K562 (cell line): ENCODE data around the gene MIF. TPM values are rescaled to one million over a fixed set of nuclear protein-coding genes. Genes with fewer than 3 reads are reported as not detected.

ENCODE experiments used
- ATAC-seq: fragments of 200-7000 bp; cut with Tn5 transposase; 3 replicates; pipeline ENCODE4 v1.9.1; 2020; ENCODE audit warnings: moderate library complexity
- BruUV-seq: library from RNA; stranded (reverse); fragments of 400-500 nt; replicated peaks from 2 replicates; lab custom pipeline; 2021; lab: Mats Ljungman, UMichigan
- CTCF ChIA-PET: fragments of 300-600 bp; formaldehyde crosslinking; extraction: SDS; loops from one replicate; lab custom pipeline; 2021; ENCODE audit warnings: low intra/inter-chr PET ratio; lab: Yijun Ruan, JAX
- POLR2A ChIA-PET: fragments of 300-600, 350-650 bp; sonication (Branson Sonifier 250); formaldehyde crosslinking; extraction: SDS; loops from one replicate; lab custom pipeline; 2021; ENCODE audit warnings: antibody characterized with exemption, inconsistent platforms; lab: Yijun Ruan, JAX
- DNase-seq, 4 experiments: peaks; one replicate each; pipeline versions ENCODE4 v3.0.0 to v3.0.0-alpha.2; 2011 to 2018; ENCODE audit warnings: low spot score in 3 of 4, mixed read lengths in 3 of 4; ENCODE audit errors: extremely low read depth in 1 of 4
- FAIRE-seq: peaks from 2 replicates; lab custom pipeline; 2011; peaks lifted over from hg19 to GRCh38; lab: Jason Lieb, UNC
- H2AFZ ChIP-seq: 2 replicates; pipeline ENCODE4 v1.6.0; 2011; ENCODE audit warnings: low read depth, low read length, control low read depth, inconsistent platforms
- H3K27ac ChIP-seq: fragments of 200-600 bp; 3 replicates; pipeline ENCODE4 v1.8.0; 2011; ENCODE audit warnings: low read depth, mild to moderate bottlenecking, control low read depth, inconsistent platforms, low read length, moderate library complexity, mixed read lengths; ENCODE audit errors: extremely low read depth
- H3K27me3 ChIP-seq, 2 experiments: fragments of 300-600 bp in 1 of 2; 2 replicates in 1 of 2; 3 replicates in 1 of 2; pipeline versions ENCODE4 v1.6.0 to v1.8.0; 2011; ENCODE audit warnings: inconsistent platforms in 2 of 2, low read length in 2 of 2, mild to moderate bottlenecking in 1 of 2, mixed read lengths in 1 of 2, moderate library complexity in 1 of 2; ENCODE audit not compliant: control insufficient read depth in 2 of 2, insufficient read depth in 2 of 2
- H3K36me3 ChIP-seq: fragments of 300-600 bp; 3 replicates; pipeline ENCODE4 v1.8.0; 2011; ENCODE audit warnings: mild to moderate bottlenecking, low read length, inconsistent platforms; ENCODE audit not compliant: control insufficient read depth, insufficient read depth
- H3K4me1 ChIP-seq, 2 experiments: fragments of 200-600 bp in 1 of 2; replicated peaks in 1 of 2; 2 replicates in 1 of 2; 3 replicates in 1 of 2; pipeline versions ENCODE4 v1.5.1 to v1.8.0; 2011; ENCODE audit warnings: inconsistent platforms in 2 of 2, low read length in 2 of 2, mild to moderate bottlenecking in 1 of 2, mixed read lengths in 1 of 2, moderate library complexity in 1 of 2; ENCODE audit not compliant: control insufficient read depth in 2 of 2, insufficient read depth in 2 of 2
- H3K4me2 ChIP-seq: 2 replicates; pipeline ENCODE4 v1.6.1; 2011; ENCODE audit warnings: low read length, control low read depth, inconsistent platforms, mixed read lengths; ENCODE audit not compliant: insufficient read depth
- H3K4me3 ChIP-seq: fragments of 200-600 bp; sonication (generic), shearing (Covaris generic); 2 replicates; pipeline ENCODE4 v1.5.1; 2016; ENCODE audit warnings: control low read depth, inconsistent platforms
- H3K79me2 ChIP-seq: fragments of 200-600 bp; 3 replicates; pipeline ENCODE4 v1.8.0; 2011; ENCODE audit warnings: low read length, inconsistent platforms; ENCODE audit not compliant: control insufficient read depth, insufficient read depth
- H3K9ac ChIP-seq, 2 experiments: 2 replicates each; pipeline versions ENCODE4 v1.6.0 to v1.6.1; 2011; ENCODE audit warnings: low read depth in 2 of 2, low read length in 2 of 2, control low read depth in 1 of 2, inconsistent platforms in 1 of 2, mild to moderate bottlenecking in 1 of 2, mixed read lengths in 1 of 2; ENCODE audit not compliant: insufficient read depth in 1 of 2
- H3K9me1 ChIP-seq: one replicate; pipeline ENCODE4 v1.6.0; 2011; ENCODE audit warnings: inconsistent platforms, mild to moderate bottlenecking, low read length, moderate library complexity; ENCODE audit not compliant: control insufficient read depth, insufficient read depth
- H3K9me3 ChIP-seq: replicated peaks from 2 replicates; pipeline ENCODE4 v1.5.1; 2011; ENCODE audit warnings: low read depth, low read length, inconsistent platforms; ENCODE audit not compliant: control insufficient read depth, insufficient read depth
- H4K20me1 ChIP-seq: replicated peaks from 2 replicates; pipeline ENCODE4 v1.6.1; 2011; ENCODE audit warnings: low read length, inconsistent platforms, mixed read lengths; ENCODE audit not compliant: control insufficient read depth, insufficient read depth
- FUS ChIP-seq: fragments of 200-400 bp; formaldehyde crosslinking; optimal IDR thresholded peaks from 2 replicates; pipeline ENCODE3; 2017; ENCODE audit warnings: low read depth, low read length
- RAD21 ChIP-seq, 2 experiments: fragments of 250-450 bp in 1 of 2; fragments of 450-650 bp in 1 of 2; sonication (Bioruptor Pico) in 1 of 2; formaldehyde crosslinking in 1 of 2; IDR thresholded peaks in 1 of 2; conservative IDR thresholded peaks in 1 of 2; 2 replicates each; pipeline versions ENCODE4 v1.4.0 to v1.8.0; 2020 to 2022; ENCODE audit warnings: mild to moderate bottlenecking in 2 of 2, moderate library complexity in 1 of 2
- SMC3 ChIP-seq: conservative IDR thresholded peaks from 2 replicates; pipeline ENCODE4 v1.6.1; 2011; ENCODE audit warnings: low read depth, low read length, improper control_type of control experiment; ENCODE audit not compliant: insufficient read depth
- SRSF7 ChIP-seq: fragments of 200-400 bp; formaldehyde crosslinking; optimal IDR thresholded peaks from 2 replicates; pipeline ENCODE3; 2017; ENCODE audit warnings: mild to moderate bottlenecking, low read depth, low read length
- ZNF224 ChIP-seq: sonication (generic); formaldehyde crosslinking; IDR thresholded peaks from 2 replicates; pipeline ENCODE4 v1.8.0; 2022; ENCODE audit warnings: mild to moderate bottlenecking, missing genetic modification reagents
- WGBS: fragments of 100-300 bp; shearing (Covaris generic); methylation state at CpG from one replicate; pipeline ENCODE4 v1.1.6; 2016; ENCODE audit warnings: low coverage, mixed read lengths; ENCODE audit not compliant: insufficient coverage; ENCODE audit errors: missing lambda C conversion rate; 5-methylcytosine and 5-hydroxymethylcytosine counted together
- in situ Hi-C: fragments of 300-500 bp; cut with MboI; formaldehyde crosslinking; loops from 4 replicates; pipeline ENCODE4 v1.15.0; 2018; ENCODE audit warnings: inconsistent platforms, mixed read lengths
- intact Hi-C: fragments of 100-400 bp; cut with micrococcal nuclease; formaldehyde crosslinking; loops from 2 replicates; pipeline ENCODE4 v1.14.2; 2022
- polyA plus RNA-seq, 8 experiments: library from polyadenylated mRNA; depleted of rRNA in 4 of 8; stranded (reverse) in 5 of 8; unstranded in 3 of 8; fragments of >200 nt; fragmentation: Nextera tagmentation in 2 of 8; fragmentation: Illumina TruSeq in 1 of 8; extraction: Ambion mirVana in 2 of 8; extraction: Trizol in 1 of 8; gene quantifications; 2 replicates each; pipeline versions ENCODE4 v1.2.1 to v1.2.3, GENCODE V29; 2011 to 2014; ENCODE audit warnings: inconsistent platforms in 1 of 8, missing spikeins in 1 of 8
- total RNA-seq, 7 experiments: library from RNA; depleted of rRNA in 6 of 7; stranded (reverse); fragments of >200 nt in 6 of 7; fragmentation: Illumina TruSeq in 2 of 7; extraction: Trizol in 2 of 7; gene quantifications; 2 replicates each; pipeline versions ENCODE4 v1.2.1 to v1.2.3, GENCODE V29; 2011 to 2021; ENCODE audit warnings: low replicate concordance in 1 of 7
- TF ChIP-seq, protein P1 (sequence below): fragments of 450-650 bp; IDR thresholded peaks from 2 replicates; pipeline ENCODE4 v1.6.1; 2016; ENCODE audit warnings: low read depth
- TF ChIP-seq, protein P2 (sequence below): IDR thresholded peaks from 2 replicates; pipeline ENCODE4 v1.6.1; 2011; ENCODE audit warnings: borderline replicate concordance, low read depth, mild to moderate bottlenecking, moderate library complexity, low read length; ENCODE audit not compliant: insufficient read depth, poor library complexity, severe bottlenecking

MIF gene
- total and polyA plus RNA-seq, 9 of the 15 experiments (the other 6 are each of a cell fraction or from before 2014, with no cell fraction given) = 7.4 to 666 (median 193) TPM

DNA sequence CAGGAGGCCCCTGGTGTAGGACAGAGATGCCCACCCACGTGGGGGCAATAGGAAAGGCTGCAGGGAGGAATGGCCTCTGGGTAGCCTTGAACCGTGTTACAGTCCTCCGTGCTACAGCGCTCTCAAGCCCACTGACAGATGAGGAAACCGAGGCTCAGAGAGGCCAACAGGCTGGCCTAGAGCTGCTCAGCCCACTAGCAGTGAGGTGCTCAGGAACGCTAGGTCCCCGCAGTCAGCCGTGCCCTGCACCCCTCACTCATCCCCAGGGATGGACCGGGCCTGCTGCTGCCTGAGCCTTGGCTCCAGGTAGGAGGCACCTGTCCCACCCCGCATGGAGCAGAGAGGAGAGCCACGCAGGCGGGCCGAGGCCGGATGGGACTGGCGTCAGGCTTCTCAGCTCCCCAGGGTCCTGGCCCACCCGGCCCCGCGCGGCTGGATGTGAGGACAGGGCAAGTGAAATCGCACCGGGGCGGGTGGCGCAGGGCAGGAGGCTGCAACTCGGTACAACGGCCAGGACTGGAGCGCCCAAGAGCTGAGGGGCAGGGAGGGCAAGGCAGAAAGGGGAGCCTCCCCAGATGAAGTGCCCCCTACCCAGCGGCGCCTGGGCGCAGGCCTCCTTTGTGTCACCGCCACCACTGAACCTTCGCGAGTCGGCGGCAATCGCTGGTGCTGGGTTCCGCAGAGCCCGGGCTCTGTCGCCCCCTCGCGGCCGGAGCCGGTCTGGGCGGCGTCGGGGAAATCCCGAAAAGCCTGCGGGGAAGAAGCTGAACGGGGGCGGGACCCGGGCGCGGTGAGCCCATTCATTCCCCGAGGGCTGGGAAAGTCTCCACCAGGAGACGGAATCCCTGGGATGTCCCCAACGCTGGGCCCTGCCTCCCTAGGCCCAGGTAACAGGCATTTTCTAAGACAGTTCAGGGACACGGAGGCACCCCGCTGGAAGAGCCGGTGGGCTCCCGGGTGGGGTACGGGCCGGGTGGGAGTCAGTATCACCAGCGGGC, 44.9 kb upstream of the MIF start:
- WGBS = 24% methylated on average over 32 of the region's 62 CpGs
- peak; percentile 78 to 84 (median 82) for DNase-seq
- Histone ChIP-seq H3K9me1 (no peaks in the 10 kb centered on the region), H3K36me3 (no peaks in the 10 kb centered on the region), H3K27ac (no peak overlapping the region), H3K9me3 (no peaks in the 10 kb centered on the region), H3K4me3 (no peak overlapping the region), H3K27me3 (no peaks in the 10 kb centered on the region; a peak in 1 of 5 replicates), H2AFZ (peak overlapping the region; percentile 82), H3K4me2 (peak overlapping the region; percentile 33; the same call in 1 of the 2 replicates), H3K4me1 (peaks cover 3 to 20% of the 10 kb centered on the region in 2 experiments; a peak in 3 of 5 replicates), H4K20me1 (no peaks in the 10 kb centered on the region), H3K9ac (peak overlapping the region in 1 of 2 experiments; percentile 82; a peak in 2 of 4 replicates), H3K79me2 (no peaks in the 10 kb centered on the region)
- intact Hi-C loops = loop anchor here (5.0 kb wide), 3 partner anchors 82 to 312 kb away; partner anchors contain the start of gene CHCHD10
- BruUV-seq = no TSS peak
- ChIA-PET POLR2A (interaction anchor here (0.7 kb wide), 2 partner anchors 10 to 388 kb away, joined by 3 to 4 read pairs; no protein-coding TSS in a partner anchor), CTCF (interaction anchor here (0.6 to 1.8 kb wide), 4 partner anchors 81 to 307 kb away, joined by 3 to 17 read pairs (median 10); partner anchors contain the start of gene CHCHD10)
- no peak for FAIRE-seq
- ATAC-seq = peak; percentile 97
- in situ Hi-C loops = loop anchor here (5.0 to 25.0 kb wide), 3 partner anchors 225 to 537 kb away; no protein-coding TSS in a partner anchor
- peak; percentile 80 to 92 for TF ChIP-seq RAD21 (CRISPR knock-in tag; conservative IDR thresholded peaks at IDR 0.05 in 1 of 2, IDR thresholded peaks at IDR 0.05 in 1 of 2)
- TF ChIP-seq, protein P1, sequence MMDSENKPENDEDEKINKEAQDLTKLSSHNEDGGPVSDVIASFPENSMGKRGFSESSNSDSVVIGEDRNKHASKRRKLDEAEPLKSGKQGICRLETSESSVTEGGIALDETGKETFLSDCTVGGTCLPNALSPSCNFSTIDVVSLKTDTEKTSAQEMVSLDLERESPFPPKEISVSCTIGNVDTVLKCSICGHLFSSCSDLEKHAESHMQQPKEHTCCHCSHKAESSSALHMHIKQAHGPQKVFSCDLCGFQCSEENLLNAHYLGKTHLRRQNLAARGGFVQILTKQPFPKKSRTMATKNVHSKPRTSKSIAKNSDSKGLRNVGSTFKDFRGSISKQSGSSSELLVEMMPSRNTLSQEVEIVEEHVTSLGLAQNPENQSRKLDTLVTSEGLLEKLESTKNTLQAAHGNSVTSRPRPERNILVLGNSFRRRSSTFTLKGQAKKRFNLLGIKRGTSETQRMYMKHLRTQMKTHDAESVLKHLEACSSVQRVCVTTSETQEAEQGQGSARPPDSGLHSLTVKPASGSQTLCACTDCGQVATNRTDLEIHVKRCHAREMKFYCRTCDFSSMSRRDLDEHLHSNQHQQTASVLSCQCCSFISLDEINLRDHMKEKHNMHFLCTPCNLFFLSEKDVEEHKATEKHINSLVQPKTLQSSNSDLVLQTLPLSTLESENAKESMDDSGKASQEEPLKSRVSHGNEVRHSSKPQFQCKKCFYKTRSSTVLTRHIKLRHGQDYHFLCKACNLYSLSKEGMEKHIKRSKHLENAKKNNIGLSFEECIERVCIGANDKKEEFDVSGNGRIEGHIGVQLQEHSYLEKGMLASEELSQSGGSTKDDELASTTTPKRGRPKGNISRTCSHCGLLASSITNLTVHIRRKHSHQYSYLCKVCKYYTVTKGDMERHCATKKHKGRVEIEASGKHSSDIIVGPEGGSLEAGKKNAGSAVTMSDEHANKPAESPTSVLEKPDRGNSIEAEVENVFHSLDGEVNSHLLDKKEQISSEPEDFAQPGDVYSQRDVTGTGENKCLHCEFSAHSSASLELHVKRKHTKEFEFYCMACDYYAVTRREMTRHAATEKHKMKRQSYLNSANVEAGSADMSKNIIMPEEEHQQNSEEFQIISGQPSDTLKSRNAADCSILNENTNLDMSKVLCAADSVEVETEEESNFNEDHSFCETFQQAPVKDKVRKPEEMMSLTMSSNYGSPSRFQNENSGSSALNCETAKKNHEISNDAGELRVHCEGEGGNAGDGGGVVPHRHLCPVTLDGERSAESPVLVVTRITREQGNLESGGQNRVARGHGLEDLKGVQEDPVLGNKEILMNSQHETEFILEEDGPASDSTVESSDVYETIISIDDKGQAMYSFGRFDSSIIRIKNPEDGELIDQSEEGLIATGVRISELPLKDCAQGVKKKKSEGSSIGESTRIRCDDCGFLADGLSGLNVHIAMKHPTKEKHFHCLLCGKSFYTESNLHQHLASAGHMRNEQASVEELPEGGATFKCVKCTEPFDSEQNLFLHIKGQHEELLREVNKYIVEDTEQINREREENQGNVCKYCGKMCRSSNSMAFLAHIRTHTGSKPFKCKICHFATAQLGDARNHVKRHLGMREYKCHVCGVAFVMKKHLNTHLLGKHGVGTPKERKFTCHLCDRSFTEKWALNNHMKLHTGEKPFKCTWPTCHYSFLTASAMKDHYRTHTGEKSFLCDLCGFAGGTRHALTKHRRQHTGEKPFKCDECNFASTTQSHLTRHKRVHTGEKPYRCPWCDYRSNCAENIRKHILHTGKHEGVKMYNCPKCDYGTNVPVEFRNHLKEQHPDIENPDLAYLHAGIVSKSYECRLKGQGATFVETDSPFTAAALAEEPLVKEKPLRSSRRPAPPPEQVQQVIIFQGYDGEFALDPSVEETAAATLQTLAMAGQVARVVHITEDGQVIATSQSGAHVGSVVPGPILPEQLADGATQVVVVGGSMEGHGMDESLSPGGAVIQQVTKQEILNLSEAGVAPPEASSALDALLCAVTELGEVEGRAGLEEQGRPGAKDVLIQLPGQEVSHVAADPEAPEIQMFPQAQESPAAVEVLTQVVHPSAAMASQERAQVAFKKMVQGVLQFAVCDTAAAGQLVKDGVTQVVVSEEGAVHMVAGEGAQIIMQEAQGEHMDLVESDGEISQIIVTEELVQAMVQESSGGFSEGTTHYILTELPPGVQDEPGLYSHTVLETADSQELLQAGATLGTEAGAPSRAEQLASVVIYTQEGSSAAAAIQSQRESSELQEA = no peak
- TF ChIP-seq, protein P2, sequence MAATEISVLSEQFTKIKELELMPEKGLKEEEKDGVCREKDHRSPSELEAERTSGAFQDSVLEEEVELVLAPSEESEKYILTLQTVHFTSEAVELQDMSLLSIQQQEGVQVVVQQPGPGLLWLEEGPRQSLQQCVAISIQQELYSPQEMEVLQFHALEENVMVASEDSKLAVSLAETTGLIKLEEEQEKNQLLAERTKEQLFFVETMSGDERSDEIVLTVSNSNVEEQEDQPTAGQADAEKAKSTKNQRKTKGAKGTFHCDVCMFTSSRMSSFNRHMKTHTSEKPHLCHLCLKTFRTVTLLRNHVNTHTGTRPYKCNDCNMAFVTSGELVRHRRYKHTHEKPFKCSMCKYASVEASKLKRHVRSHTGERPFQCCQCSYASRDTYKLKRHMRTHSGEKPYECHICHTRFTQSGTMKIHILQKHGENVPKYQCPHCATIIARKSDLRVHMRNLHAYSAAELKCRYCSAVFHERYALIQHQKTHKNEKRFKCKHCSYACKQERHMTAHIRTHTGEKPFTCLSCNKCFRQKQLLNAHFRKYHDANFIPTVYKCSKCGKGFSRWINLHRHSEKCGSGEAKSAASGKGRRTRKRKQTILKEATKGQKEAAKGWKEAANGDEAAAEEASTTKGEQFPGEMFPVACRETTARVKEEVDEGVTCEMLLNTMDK = no peak
- TF ChIP-seq SMC3 = peak; percentile 82
- no peak for TF ChIP-seq ZNF224
- no peak for TF ChIP-seq FUS
- TF ChIP-seq SRSF7 = no peak
